ENCODE measurements around the gene OSBPL6.

- TF ChIP-seq GATA2 (IDR thresholded peaks at IDR 0.05; ENCODE audit: low read depth, low read length) (no peak), GATA3 (IDR thresholded peaks at IDR 0.05; ENCODE audit: low read depth, low read length) (no peak)
These were observed 100.8 kb downstream of the OSBPL6 start for GRCh38 chr2:178295115-178295514.

Data from SH-SY5Y (cell line).